Forelimb muscle (tissue), 1 donor: Measurements from ENCODE around the gene LIX1. TPM values are rescaled to one million over a fixed set of nuclear protein-coding genes. Genes with fewer than 3 reads are reported as not detected.
A peak's percentile ranks its signal among the peaks of the same experiment; 100 is the strongest.
"Not testable (repeated sequence)": the region's sequence is repeated elsewhere in the genome, so short reads cannot be mapped to it uniquely, and the experiment has no call there.

Source experiments
- DNase-seq: peaks from one replicate; pipeline ENCODE4 v3.0.0-alpha.2; 2013; ENCODE audit warnings: low read depth
- polyA plus RNA-seq: library from polyadenylated mRNA; unstranded; fragments of 120-200 nt; gene quantifications from one replicate; pipeline ENCODE4 v1.2.1, GENCODE V29; 2013; ENCODE audit not compliant: insufficient read length

Gene LIX1
- 4.2 TPM for polyA plus RNA-seq

GRCh38 chr5:97142521-97143254 lies at the start of gene LIX1:
Gene LIX1 (minus strand): TSS chr5:97142611. CDS start chr5:97142576, 35 bp downstream.
- DNase-seq: no peak

GRCh38 chr5:97191893-97192292 lies 49.5 kb upstream of the LIX1 start:
- no peak for DNase-seq

DNA sequence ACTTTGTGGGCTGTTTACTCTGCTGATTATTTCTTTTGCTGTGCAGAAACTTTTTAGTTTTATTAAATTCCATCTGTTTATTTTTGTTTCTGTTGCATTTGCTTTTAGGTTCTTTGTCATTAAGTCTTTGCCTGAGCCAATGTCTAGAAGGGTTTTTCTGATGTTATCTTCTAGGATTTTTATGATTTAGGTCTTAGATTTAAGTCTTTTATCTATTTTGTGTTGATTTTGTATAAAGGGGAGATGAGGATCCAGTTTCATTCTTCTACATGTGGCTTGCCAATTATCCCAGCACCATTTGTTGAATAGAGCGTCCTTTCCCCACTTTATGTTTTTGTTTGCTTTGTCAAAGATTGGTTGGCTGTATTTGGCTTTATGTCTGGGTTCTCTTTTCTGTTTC lies 47.1 kb upstream of the LIX1 start:
- DNase-seq: not testable (repeated sequence)

- DNase-seq: no peak
Measured at GRCh38 chr5:97183930-97184213, 41.5 kb upstream of the LIX1 start.

- DNase-seq: peak; percentile 91
Measured at GRCh38 chr5:97183100-97183929, 40.9 kb upstream of the LIX1 start, which contains the start of gene RIOK2. Gene RIOK2 (minus strand): TSS chr5:97183247. CDS start chr5:97183191, 56 bp downstream.

DNA sequence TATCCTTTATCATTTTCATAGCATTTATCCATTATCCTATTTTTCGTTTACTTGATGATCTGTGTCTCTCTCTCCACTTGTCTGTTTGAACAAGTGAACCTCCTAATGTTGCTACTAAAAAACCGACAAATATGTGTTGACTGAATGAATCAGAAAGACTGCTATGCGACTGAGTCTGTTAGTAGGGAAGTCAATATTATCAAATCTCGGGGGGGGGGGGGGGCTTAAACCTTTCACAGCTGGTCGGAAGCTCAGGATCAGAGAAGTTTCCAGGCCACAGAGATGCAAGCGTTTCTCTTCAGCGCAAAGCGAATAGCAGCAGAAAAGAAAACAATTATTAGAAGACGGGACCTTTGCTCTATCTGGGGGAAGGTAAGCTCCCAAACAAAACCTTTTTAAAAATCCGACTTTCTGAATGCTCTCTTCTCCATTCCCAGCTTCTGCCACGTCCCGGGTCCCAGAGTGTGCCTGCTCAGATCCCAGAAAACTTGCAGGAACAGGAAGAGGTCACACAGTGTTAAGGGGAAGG lies 40.2 kb upstream of the LIX1 start:
- DNase-seq: no peak

- no peak for DNase-seq
Measured at GRCh38 chr5:97181856-97182545, 39.6 kb upstream of the LIX1 start.

- not testable (repeated sequence) for DNase-seq
Measured at GRCh38 chr5:97179457-97179856, 37.0 kb upstream of the LIX1 start.

DNA sequence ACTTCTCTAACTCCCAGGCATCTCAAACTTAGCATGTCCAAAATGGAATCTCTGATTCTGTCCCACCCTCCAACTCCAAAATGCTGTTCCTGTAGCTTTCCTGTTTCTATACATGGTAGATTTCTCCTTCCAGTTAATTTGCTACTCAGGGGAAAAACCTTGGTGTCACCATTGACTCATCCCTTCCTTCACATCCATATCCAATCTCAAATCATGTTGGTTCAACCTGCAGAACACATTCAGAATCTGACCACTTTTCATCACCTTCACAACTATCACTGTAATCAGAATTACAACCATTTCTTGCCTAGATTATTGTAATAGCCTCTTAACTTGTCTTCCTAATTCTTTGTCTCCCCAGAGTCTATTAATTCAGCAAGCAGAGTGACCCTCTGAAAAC lies 29.8 kb upstream of the LIX1 start:
- no peak for DNase-seq

DNA sequence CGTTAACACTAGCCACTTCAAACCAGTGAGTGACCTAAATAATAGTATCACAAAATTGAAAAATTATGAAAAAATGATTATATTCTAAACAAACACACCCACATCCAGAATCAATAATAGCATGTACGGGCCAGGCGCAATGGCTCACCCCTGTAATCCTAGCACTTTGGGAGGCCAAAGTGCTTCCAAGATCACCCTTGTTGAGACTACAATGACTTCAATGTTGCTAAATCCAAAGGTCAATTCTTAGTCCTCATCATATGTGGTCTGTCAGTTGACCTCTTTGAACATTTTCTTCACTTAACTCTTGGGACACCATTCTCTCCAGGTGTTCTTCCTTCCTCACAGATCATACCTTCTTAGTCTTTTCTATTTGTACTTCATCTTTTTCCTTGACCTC lies 29.3 kb upstream of the LIX1 start:
- DNase-seq: no peak

DNA sequence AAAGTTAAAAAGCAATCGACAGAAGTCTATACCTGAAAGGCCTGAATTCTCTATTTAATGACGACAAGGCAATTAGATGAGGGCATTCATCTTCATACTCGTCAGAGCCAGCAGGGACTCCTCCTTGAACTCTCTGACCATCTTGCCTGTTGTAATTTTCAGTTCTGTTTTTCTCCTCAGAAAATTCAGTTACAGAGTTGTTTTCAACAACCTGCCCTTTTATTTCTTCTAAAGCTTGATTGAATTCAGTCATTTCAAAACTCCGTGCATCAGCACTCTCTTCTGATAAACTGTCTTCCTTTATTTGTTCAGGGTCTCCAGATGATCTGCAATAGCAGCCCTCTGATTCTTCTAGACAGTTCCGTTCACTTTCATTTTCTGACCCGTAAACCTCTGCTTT lies 25.0 kb upstream of the LIX1 start:
- no peak for DNase-seq

DNA sequence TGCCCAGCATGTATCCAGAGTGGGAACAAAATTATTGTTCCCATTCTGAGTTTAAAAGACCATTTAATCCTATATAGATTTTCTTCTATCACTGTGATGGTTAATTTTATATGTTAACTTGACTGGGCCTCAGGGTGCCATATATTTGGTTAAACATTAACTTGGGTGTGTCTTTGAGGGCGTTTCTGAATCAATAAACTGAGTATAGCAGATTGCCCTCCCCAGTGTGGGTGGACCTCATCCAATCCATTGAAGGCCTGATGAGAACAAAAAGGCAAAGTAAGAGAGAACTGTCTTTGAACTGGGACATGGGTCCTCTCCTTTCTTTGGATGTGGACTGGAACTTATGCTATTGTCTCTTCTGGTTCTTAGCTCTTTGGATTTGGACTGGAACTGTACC lies 23.3 kb upstream of the LIX1 start:
- DNase-seq: no peak

DNA sequence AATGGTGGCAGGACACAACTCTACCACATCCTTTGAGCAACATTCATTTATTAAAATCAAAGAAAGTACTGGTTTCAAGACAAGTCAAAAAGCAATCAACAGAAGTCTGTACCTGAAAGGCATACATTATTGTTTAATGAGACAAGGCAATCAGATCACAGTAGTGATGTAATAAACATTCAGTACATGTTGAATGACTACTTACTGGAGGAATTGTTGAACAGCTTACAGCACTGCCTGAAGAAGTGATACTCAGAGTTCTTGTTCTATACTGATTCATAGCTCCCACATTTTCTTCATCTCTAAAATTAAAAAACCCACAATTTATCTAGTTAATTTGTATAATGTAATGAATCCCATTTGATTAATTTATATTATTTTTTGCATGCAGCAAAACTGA lies 22.4 kb upstream of the LIX1 start:
- DNase-seq: no peak

DNA sequence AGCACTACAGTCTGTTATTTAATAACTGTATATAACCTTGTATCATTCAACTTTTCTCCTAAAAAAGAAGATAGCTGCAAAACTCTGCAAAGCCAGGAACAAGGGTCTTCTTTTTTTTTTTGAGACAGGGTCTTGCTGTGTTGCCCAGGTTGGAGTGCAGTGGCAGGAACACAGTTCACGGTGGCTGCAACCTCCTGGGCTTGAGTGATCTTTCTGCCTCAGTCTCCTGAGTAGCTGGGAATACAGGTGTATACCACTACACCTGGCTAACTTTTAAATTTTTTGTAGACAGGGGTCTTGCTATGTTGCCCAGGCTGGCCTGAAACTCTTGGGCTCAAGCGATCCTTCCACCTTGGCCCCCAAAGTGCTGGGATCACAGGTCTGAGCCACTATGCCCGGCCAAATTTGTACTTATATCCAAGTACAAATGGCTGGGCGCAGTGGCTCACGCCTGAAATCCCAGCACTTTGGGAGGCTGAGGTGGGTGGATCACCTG lies 21.4 kb upstream of the LIX1 start:
- DNase-seq: no peak

GRCh38 chr5:97163360-97163764 lies 21.0 kb upstream of the LIX1 start:
- DNase-seq: no peak

DNA sequence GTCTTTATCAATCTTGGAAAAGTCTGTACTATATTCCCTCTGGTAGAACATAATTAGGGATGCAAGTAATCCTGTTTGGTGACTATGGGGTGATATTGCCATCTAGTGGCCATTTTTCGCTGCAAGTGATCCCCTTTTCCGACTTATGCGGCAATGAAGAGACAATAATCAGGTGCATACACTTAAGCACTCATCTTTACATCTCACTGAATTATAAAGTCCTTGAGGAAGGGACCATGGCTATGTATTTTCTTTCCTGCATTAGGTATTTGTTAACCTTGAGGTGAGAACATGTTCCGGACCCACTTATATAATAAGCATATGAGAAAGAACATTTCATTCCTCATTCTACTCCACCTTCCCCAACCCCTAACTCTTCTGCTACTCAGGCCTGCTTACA lies 19.6 kb upstream of the LIX1 start:
- DNase-seq: peak; percentile 72

- no peak for DNase-seq
Measured at GRCh38 chr5:97157689-97158088, 15.3 kb upstream of the LIX1 start.

DNA sequence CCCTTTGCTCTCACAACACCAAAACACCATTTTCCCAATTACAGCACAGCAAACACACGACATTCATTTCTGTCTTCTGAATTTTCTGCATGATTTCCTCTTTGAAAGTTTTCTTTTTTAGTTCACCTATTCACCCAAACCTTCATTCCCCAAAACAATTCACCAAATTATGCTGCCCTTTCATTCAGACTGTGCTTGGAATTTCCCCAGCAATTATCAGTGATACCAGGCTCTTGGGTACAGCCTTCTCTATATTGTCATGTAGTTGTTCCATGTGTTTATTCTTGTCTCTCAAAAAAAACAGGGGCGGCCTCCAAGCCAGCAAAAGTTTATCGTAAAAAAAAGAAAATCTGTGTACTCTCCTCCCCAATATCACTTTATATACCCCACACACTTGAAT lies 9.0 kb upstream of the LIX1 start:
- no peak for DNase-seq

GRCh38 chr5:97150401-97150800 lies 8.0 kb upstream of the LIX1 start:
- no peak for DNase-seq

GRCh38 chr5:97149709-97150108 lies 7.3 kb upstream of the LIX1 start:
- DNase-seq: no peak

- DNase-seq: no peak
Measured at GRCh38 chr5:97148288-97148687, 5.9 kb upstream of the LIX1 start.

- DNase-seq: no peak
Measured at GRCh38 chr5:97143704-97144103, 1.3 kb upstream of the LIX1 start.
